Activated CD8-positive, alpha-beta T cell treated with anti-CD3 and anti-CD28 coated beads for 36 hours (primary cell): ENCODE measurements around the gene TNFSF8. TPM values are rescaled to one million over a fixed set of nuclear protein-coding genes. Genes with fewer than 3 reads are reported as not detected.
A peak's percentile ranks its signal among the peaks of the same experiment; 100 is the strongest.

Experiments
- ATAC-seq: fragments of 200-7000 bp; cut with Tn5 transposase; one replicate; pipeline ENCODE4 v1.10.0; 2021; ENCODE audit warnings: mild to moderate bottlenecking, moderate library complexity
- CTCF ChIA-PET: fragments of 350-600 bp; sonication (Branson Sonifier 250); formaldehyde crosslinking; loops from one replicate; lab custom pipeline; 2021; ENCODE audit warnings: antibody characterized with exemption; lab: Charles Lee
- POLR2A ChIA-PET: fragments of 350-600 bp; sonication (Branson Sonifier 250); formaldehyde crosslinking; loops from one replicate; lab custom pipeline; 2021; ENCODE audit warnings: antibody characterized with exemption; lab: Charles Lee
- DNase-seq: peaks from one replicate; pipeline ENCODE4 v3.0.0-alpha.2; 2020
- H3K27ac Mint-ChIP-seq: one replicate; pipeline ENCODE4 v1.8.0; 2021; ENCODE audit warnings: mild to moderate bottlenecking, mixed read lengths
- H3K27me3 Mint-ChIP-seq: one replicate; pipeline ENCODE4 v1.8.0; 2021; ENCODE audit warnings: mixed read lengths
- H3K36me3 Mint-ChIP-seq: one replicate; pipeline ENCODE4 v1.8.0; 2021; ENCODE audit warnings: low read depth, mixed read lengths
- H3K4me1 Mint-ChIP-seq: one replicate; pipeline ENCODE4 v1.8.0; 2021; ENCODE audit warnings: low read depth, mixed read lengths
- H3K4me3 Mint-ChIP-seq: one replicate; pipeline ENCODE4 v1.8.0; 2021; ENCODE audit warnings: mild to moderate bottlenecking, moderate library complexity, mixed read lengths
- H3K9me3 Mint-ChIP-seq: one replicate; pipeline ENCODE4 v1.8.0; 2021; ENCODE audit warnings: mixed read lengths
- intact Hi-C: fragments of 100-400 bp; cut with micrococcal nuclease; formaldehyde crosslinking; loops from one replicate; pipeline ENCODE4 v1.10.0; 2022
- total RNA-seq, 2 experiments: library from RNA; stranded (reverse); gene quantifications; one replicate each; pipeline ENCODE4 v1.2.3, GENCODE V29; 2021
- TF ChIP-seq, protein P1 (sequence below): fragments of 200-600 bp; IDR thresholded peaks from one replicate; pipeline ENCODE4 v1.8.0; 2022; ENCODE audit warnings: antibody characterized with exemption, mild to moderate bottlenecking

TNFSF8 gene
- total RNA-seq, 2 experiments from 2014 or later = 21.7 to 23.9 TPM

DNA sequence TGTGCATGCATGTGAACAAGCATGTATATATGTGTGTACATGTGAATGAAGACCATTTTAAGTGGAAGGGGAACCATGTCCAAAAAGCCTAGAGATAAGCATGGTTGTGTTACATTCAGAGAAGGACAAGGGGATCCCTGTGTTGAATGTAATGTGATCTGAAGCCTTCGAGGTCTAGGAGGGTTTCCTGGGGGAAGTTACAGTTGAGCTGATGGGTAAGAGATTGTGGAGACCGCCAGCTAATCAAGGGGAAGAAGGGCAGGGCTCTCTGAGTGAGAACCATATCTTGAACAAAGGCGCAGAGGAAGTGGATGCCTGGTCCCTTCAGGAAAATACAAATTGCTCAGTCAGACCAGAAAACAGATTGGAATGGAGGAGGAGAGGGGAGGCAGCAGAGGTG, 79.1 kb downstream of the TNFSF8 start:
- no peaks in the 10 kb centered on the region for H3K27me3 Mint-ChIP-seq
- ChIA-PET POLR2A (interaction anchor here (0.8 to 1.0 kb wide), 2 partner anchors 23 to 29 kb away, joined by 3 to 4 read pairs; no protein-coding TSS in a partner anchor), CTCF (interaction anchor here (1.0 kb wide), 1 partner anchor 56 kb away, joined by 3 read pairs; no protein-coding TSS in a partner anchor)
- peaks cover 2% of the 10 kb centered on the region for H3K9me3 Mint-ChIP-seq
- ATAC-seq = peak; percentile 14
- H3K36me3 Mint-ChIP-seq = no peaks in the 10 kb centered on the region
- intact Hi-C loops = no loop called here
- H3K4me1 Mint-ChIP-seq = peaks cover 26% of the 10 kb centered on the region
- H3K27ac Mint-ChIP-seq = peak overlapping the region; percentile 69
- no peak for DNase-seq
- H3K4me3 Mint-ChIP-seq = no peak overlapping the region
- TF ChIP-seq, protein P1, sequence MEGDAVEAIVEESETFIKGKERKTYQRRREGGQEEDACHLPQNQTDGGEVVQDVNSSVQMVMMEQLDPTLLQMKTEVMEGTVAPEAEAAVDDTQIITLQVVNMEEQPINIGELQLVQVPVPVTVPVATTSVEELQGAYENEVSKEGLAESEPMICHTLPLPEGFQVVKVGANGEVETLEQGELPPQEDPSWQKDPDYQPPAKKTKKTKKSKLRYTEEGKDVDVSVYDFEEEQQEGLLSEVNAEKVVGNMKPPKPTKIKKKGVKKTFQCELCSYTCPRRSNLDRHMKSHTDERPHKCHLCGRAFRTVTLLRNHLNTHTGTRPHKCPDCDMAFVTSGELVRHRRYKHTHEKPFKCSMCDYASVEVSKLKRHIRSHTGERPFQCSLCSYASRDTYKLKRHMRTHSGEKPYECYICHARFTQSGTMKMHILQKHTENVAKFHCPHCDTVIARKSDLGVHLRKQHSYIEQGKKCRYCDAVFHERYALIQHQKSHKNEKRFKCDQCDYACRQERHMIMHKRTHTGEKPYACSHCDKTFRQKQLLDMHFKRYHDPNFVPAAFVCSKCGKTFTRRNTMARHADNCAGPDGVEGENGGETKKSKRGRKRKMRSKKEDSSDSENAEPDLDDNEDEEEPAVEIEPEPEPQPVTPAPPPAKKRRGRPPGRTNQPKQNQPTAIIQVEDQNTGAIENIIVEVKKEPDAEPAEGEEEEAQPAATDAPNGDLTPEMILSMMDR = no peak

Other genes with a start within 250 kb of the TNFSF8 start
- under 1 TPM in 1 of 2 experiments, not detected in 1; 0.65 TPM for gene TEX48, start 248.4 kb downstream of the TNFSF8 start, total RNA-seq
- under 1 TPM; 0.16 to 0.23 TPM for gene TNFSF15, start 124.6 kb downstream of the TNFSF8 start, total RNA-seq
- gene TNC, start 187.6 kb upstream of the TNFSF8 start, total RNA-seq = under 1 TPM; 0.05 to 0.22 TPM